K562 (cell line): ENCODE measurements around the gene TBC1D5. TPM values are rescaled to one million over a fixed set of nuclear protein-coding genes. Genes with fewer than 3 reads are reported as not detected.
A peak's percentile ranks its signal among the peaks of the same experiment; 100 is the strongest.

Experiments
- ARID2 ChIP-seq: fragments of 450-650 bp; IDR thresholded peaks from 2 replicates; pipeline ENCODE4 v1.6.1; 2017; ENCODE audit warnings: antibody characterized with exemption, mild to moderate bottlenecking
- REST ChIP-seq, 2 experiments: fragments of 450-650 bp; formaldehyde crosslinking in 1 of 2; IDR thresholded peaks; 2 replicates each; pipeline versions ENCODE4 v1.4.0 to v1.6.1; 2014 to 2020; ENCODE audit warnings: mild to moderate bottlenecking in 2 of 2, borderline replicate concordance in 1 of 2, low read depth in 1 of 2
- polyA plus RNA-seq, 8 experiments: library from polyadenylated mRNA; depleted of rRNA in 4 of 8; stranded (reverse) in 5 of 8; unstranded in 3 of 8; fragments of >200 nt; fragmentation: Nextera tagmentation in 2 of 8; fragmentation: Illumina TruSeq in 1 of 8; extraction: Ambion mirVana in 2 of 8; extraction: Trizol in 1 of 8; gene quantifications; 2 replicates each; pipeline versions ENCODE4 v1.2.1 to v1.2.3, GENCODE V29; 2011 to 2014; ENCODE audit warnings: inconsistent platforms in 1 of 8, missing spikeins in 1 of 8
- total RNA-seq, 7 experiments: library from RNA; depleted of rRNA in 6 of 7; stranded (reverse); fragments of >200 nt in 6 of 7; fragmentation: Illumina TruSeq in 2 of 7; extraction: Trizol in 2 of 7; gene quantifications; 2 replicates each; pipeline versions ENCODE4 v1.2.1 to v1.2.3, GENCODE V29; 2011 to 2021; ENCODE audit warnings: low replicate concordance in 1 of 7

TBC1D5 gene
- total and polyA plus RNA-seq, 9 of the 15 experiments (the other 6 are each of a cell fraction or from before 2014, with no cell fraction given): 2.9 to 38.1 (median 25.6) TPM

DNA sequence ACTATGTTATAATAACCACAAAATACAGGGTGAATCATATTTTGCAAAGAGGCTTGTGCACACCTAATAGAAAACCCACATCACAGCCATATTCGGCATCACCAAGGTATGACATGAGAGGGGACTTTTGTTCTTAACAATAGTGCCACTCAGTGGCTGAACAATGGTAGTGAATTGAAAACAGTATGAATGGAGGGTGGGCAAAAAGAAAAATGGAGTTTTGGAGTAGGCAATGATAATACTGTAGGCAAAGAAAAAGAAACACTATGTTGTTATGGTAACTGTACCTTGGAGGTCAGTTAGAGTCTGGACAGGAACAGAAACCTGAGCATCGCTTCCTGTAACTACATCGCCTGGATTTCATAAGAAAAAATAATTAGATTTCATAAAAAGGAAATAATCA, 509.0 kb downstream of the TBC1D5 start (continued):
- peak; percentile 79 for TF ChIP-seq REST (IDR thresholded peaks at IDR 0.05; ENCODE audit: borderline replicate concordance)
- TF ChIP-seq REST (CRISPR knock-in tag; IDR thresholded peaks at IDR 0.05; ENCODE audit: low read depth): no peak
- TF ChIP-seq ARID2: 0 out of 2 replicates have a peak, but pooled peaks have one; percentile 55
